Sigmoid colon (tissue), 4 donors: ENCODE measurements around the gene TIMP3.

ENCODE experiments used
- CTCF ChIP-seq, 4 experiments: fragments of 450-650 bp in 3 of 4; fragments of 200-600 bp in 1 of 4; IDR thresholded peaks; one replicate each; pipeline ENCODE4 v1.5.1; 2016 to 2019; ENCODE audit warnings: antibody characterized with exemption in 4 of 4, mild to moderate bottlenecking in 3 of 4, moderate library complexity in 2 of 4
- POLR2A ChIP-seq, 2 donors: fragments of 450-650 bp; IDR thresholded peaks; one replicate each; pipeline ENCODE4 v1.6.1; 2016; ENCODE audit warnings: antibody characterized with exemption in 2 of 2, mild to moderate bottlenecking in 2 of 2, moderate library complexity in 2 of 2
- POLR2AphosphoS5 ChIP-seq, 4 donors: sonication (generic); formaldehyde crosslinking; IDR thresholded peaks; one replicate each; pipeline ENCODE4 v1.6.1; 2017; ENCODE audit warnings: antibody characterized with exemption in 4 of 4

- no peak for TF ChIP-seq CTCF (IDR thresholded peaks at IDR 0.05)
- no peak for TF ChIP-seq POLR2AphosphoS5 (IDR thresholded peaks at IDR 0.05)
- TF ChIP-seq POLR2A (IDR thresholded peaks at IDR 0.05) = no peak
Observed at GRCh38 chr22:32880505-32880892, 79.0 kb downstream of the TIMP3 start.
